IMR-90 (cell line): Measurements from ENCODE around the gene NUP93.

Source experiments
- BHLHE40 ChIP-seq: fragments of 150-350 bp; IDR thresholded peaks from 2 replicates; pipeline ENCODE4 v1.6.1; 2016; ENCODE audit warnings: mild to moderate bottlenecking, low read depth, low read length
- MXI1 ChIP-seq: IDR thresholded peaks from 2 replicates; pipeline ENCODE4 v1.6.1; 2012; ENCODE audit warnings: low read depth, mild to moderate bottlenecking, low read length, moderate library complexity, borderline replicate concordance
- POLR2A ChIP-seq: IDR thresholded peaks from 2 replicates; pipeline ENCODE4 v1.6.1; 2012; ENCODE audit warnings: mild to moderate bottlenecking, low read depth, low read length
- RAD21 ChIP-seq: IDR thresholded peaks from 2 replicates; pipeline ENCODE4 v1.6.1; 2012; ENCODE audit warnings: low read length, improper control_type of control experiment
- RFX5 ChIP-seq: IDR thresholded peaks from 2 replicates; pipeline ENCODE4 v1.8.0; 2012; ENCODE audit warnings: low read depth, mild to moderate bottlenecking, low read length, moderate library complexity
- TF ChIP-seq, protein P1 (sequence below): conservative IDR thresholded peaks from 2 replicates; pipeline ENCODE4 v1.5.1; 2012; ENCODE audit warnings: mild to moderate bottlenecking, low read depth, low read length, improper control_type of control experiment

DNA sequence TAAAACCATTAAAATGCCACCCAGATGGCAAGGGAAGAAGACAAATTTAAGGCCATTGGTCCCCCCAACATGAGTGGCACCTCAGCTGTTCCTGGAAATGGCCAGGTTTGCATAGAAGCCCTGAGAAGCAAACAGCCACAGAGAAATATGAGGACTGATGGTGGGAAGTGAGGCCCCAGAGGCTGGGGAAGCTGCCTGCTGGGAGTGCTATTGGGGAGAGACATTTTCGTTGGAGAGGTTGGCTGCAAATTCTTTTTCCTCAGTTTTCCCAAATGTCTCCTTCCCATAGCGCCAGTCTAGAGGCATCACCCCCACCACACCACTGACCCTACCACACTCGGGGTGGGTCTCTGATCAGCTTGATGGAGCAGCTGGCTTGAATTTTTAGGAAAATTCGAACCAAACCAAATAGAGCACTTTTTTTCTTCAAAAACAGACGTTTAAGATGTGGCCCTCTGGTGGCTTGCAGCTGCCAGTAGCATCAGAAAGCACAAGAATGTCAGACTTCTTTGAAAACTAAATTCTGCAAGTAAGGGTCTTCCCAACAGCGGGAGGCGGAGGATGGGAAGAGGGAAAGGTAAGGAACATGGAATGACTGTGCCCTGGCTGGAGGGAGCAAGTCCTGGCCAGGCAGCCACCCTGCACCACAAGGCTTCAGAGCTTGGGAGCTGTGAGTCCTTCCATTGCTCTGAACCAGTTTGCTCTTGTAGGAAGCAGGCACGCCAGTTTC lies 121.9 kb downstream of the NUP93 start:
- TF ChIP-seq MXI1 (no peak), RAD21 (peak; percentile 43), BHLHE40 (no peak), POLR2A (no peak), RFX5 (no peak)
- TF ChIP-seq, protein P1, sequence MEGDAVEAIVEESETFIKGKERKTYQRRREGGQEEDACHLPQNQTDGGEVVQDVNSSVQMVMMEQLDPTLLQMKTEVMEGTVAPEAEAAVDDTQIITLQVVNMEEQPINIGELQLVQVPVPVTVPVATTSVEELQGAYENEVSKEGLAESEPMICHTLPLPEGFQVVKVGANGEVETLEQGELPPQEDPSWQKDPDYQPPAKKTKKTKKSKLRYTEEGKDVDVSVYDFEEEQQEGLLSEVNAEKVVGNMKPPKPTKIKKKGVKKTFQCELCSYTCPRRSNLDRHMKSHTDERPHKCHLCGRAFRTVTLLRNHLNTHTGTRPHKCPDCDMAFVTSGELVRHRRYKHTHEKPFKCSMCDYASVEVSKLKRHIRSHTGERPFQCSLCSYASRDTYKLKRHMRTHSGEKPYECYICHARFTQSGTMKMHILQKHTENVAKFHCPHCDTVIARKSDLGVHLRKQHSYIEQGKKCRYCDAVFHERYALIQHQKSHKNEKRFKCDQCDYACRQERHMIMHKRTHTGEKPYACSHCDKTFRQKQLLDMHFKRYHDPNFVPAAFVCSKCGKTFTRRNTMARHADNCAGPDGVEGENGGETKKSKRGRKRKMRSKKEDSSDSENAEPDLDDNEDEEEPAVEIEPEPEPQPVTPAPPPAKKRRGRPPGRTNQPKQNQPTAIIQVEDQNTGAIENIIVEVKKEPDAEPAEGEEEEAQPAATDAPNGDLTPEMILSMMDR, result peak; percentile 60
